Nephron progenitor cell (in vitro differentiated cells): ENCODE measurements around the gene HS3ST4.

ENCODE experiments used
- DNase-seq: peaks from one replicate; pipeline ENCODE4 v3.0.0; 2021
- H3K27ac Mint-ChIP-seq: 2 replicates; pipeline ENCODE4 v1.8.0; 2021; ENCODE audit warnings: mild to moderate bottlenecking, moderate library complexity, mixed read lengths
- H3K27me3 Mint-ChIP-seq: 2 replicates; pipeline ENCODE4 v1.8.0; 2021; ENCODE audit warnings: mild to moderate bottlenecking, low read depth, mixed read lengths; ENCODE audit not compliant: poor library complexity
- H3K36me3 Mint-ChIP-seq: 2 replicates; pipeline ENCODE4 v1.8.0; 2021; ENCODE audit warnings: low read depth, mixed read lengths
- H3K4me1 Mint-ChIP-seq: 2 replicates; pipeline ENCODE4 v1.8.0; 2021; ENCODE audit warnings: mixed read lengths
- H3K4me3 Mint-ChIP-seq: 2 replicates; pipeline ENCODE4 v1.8.0; 2021; ENCODE audit warnings: mild to moderate bottlenecking, moderate library complexity, mixed read lengths
- H3K9me3 Mint-ChIP-seq: 2 replicates; pipeline ENCODE4 v1.8.0; 2021; ENCODE audit warnings: mild to moderate bottlenecking, moderate library complexity, mixed read lengths
- CTCF ChIP-seq: fragments of 200-600 bp; sonication (generic); IDR thresholded peaks from 2 replicates; pipeline ENCODE4 v1.5.0; 2021; ENCODE audit warnings: antibody characterized with exemption

The HS3ST4 gene

GRCh38 chr16:25957707-25958106, 265.9 kb downstream of the HS3ST4 start:
- H3K36me3 Mint-ChIP-seq: no peaks in the 10 kb centered on the region
- no peak overlapping the region for H3K4me3 Mint-ChIP-seq
- H3K4me1 Mint-ChIP-seq: peaks cover 3% of the 10 kb centered on the region
- TF ChIP-seq CTCF: no peak
- H3K27ac Mint-ChIP-seq: no peak overlapping the region
- DNase-seq: no peak
- no peaks in the 10 kb centered on the region for H3K27me3 Mint-ChIP-seq
- H3K9me3 Mint-ChIP-seq: peaks cover 15% of the 10 kb centered on the region

- H3K4me3 Mint-ChIP-seq: no peak overlapping the region
- no peak for DNase-seq
- H3K27ac Mint-ChIP-seq: peak overlapping the region; percentile 5
- no peaks in the 10 kb centered on the region for H3K4me1 Mint-ChIP-seq
- H3K36me3 Mint-ChIP-seq: no peaks in the 10 kb centered on the region
- H3K9me3 Mint-ChIP-seq: peaks cover 15% of the 10 kb centered on the region
- TF ChIP-seq CTCF: no peak
- no peaks in the 10 kb centered on the region for H3K27me3 Mint-ChIP-seq
These were observed 267.5 kb downstream of the HS3ST4 start for GRCh38 chr16:25959221-25959620.

GRCh38 chr16:25966172-25967097, 274.7 kb downstream of the HS3ST4 start:
- no peak overlapping the region for H3K27ac Mint-ChIP-seq
- H3K27me3 Mint-ChIP-seq: no peaks in the 10 kb centered on the region
- H3K4me3 Mint-ChIP-seq: no peak overlapping the region
- TF ChIP-seq CTCF: no peak
- DNase-seq: no peak
- no peaks in the 10 kb centered on the region for H3K9me3 Mint-ChIP-seq
- no peaks in the 10 kb centered on the region for H3K36me3 Mint-ChIP-seq
- no peaks in the 10 kb centered on the region for H3K4me1 Mint-ChIP-seq

GRCh38 chr16:25977121-25977520, 285.4 kb downstream of the HS3ST4 start:
- peaks cover 9% of the 10 kb centered on the region for H3K9me3 Mint-ChIP-seq
- H3K27ac Mint-ChIP-seq: no peak overlapping the region
- no peak overlapping the region for H3K4me3 Mint-ChIP-seq
- H3K36me3 Mint-ChIP-seq: peaks cover 5% of the 10 kb centered on the region
- no peak for TF ChIP-seq CTCF
- H3K27me3 Mint-ChIP-seq: peaks cover 5% of the 10 kb centered on the region
- DNase-seq: no peak
- peaks cover 29% of the 10 kb centered on the region for H3K4me1 Mint-ChIP-seq

- no peak for TF ChIP-seq CTCF
- H3K36me3 Mint-ChIP-seq: peaks cover 5% of the 10 kb centered on the region
- H3K4me3 Mint-ChIP-seq: no peak overlapping the region
- no peak for DNase-seq
- H3K27me3 Mint-ChIP-seq: peaks cover 5% of the 10 kb centered on the region
- H3K4me1 Mint-ChIP-seq: peaks cover 29% of the 10 kb centered on the region
- H3K27ac Mint-ChIP-seq: no peak overlapping the region
- peaks cover 9% of the 10 kb centered on the region for H3K9me3 Mint-ChIP-seq
These were observed 286.5 kb downstream of the HS3ST4 start for GRCh38 chr16:25978218-25978617.

- H3K36me3 Mint-ChIP-seq: no peaks in the 10 kb centered on the region
- DNase-seq: no peak
These were observed 296.3 kb downstream of the HS3ST4 start for GRCh38 chr16:25988084-25988483.

More at GRCh38 chr16:25988084-25988483, 296.3 kb downstream of the HS3ST4 start:
- peaks cover 9% of the 10 kb centered on the region for H3K9me3 Mint-ChIP-seq
- H3K27ac Mint-ChIP-seq: peak overlapping the region; percentile 88
- H3K4me1 Mint-ChIP-seq: peaks cover 13% of the 10 kb centered on the region
- peaks cover 9% of the 10 kb centered on the region for H3K27me3 Mint-ChIP-seq
- no peak overlapping the region for H3K4me3 Mint-ChIP-seq
- TF ChIP-seq CTCF: no peak
